NB4 (cell line): Measurements from ENCODE around the gene GABRB2.

Experiments used
- DNase-seq: peaks from one replicate; pipeline ENCODE4 v3.0.0; 2010; ENCODE audit warnings: low read depth
- H3K4me3 ChIP-seq: one replicate; pipeline ENCODE4 v1.5.1; 2011; ENCODE audit warnings: mild to moderate bottlenecking, low read depth, low read length, moderate library complexity
- MYC ChIP-seq: IDR thresholded peaks from 2 replicates; pipeline ENCODE4 v1.6.1; 2011; ENCODE audit warnings: low read depth, low read length
- POLR2A ChIP-seq: IDR thresholded peaks from 2 replicates; pipeline ENCODE4 v1.6.1; 2011; ENCODE audit warnings: mild to moderate bottlenecking; ENCODE audit not compliant: insufficient read length; ENCODE audit errors: extremely low read depth
- TF ChIP-seq, protein P1 (sequence below): IDR thresholded peaks from 2 replicates; pipeline ENCODE4 v1.6.1; 2011; ENCODE audit warnings: low read depth, low read length
- TF ChIP-seq, protein P2 (sequence below): IDR thresholded peaks from one replicate; pipeline ENCODE4 v1.5.1; 2012; ENCODE audit warnings: low read depth, low read length

The GABRB2 gene

DNA sequence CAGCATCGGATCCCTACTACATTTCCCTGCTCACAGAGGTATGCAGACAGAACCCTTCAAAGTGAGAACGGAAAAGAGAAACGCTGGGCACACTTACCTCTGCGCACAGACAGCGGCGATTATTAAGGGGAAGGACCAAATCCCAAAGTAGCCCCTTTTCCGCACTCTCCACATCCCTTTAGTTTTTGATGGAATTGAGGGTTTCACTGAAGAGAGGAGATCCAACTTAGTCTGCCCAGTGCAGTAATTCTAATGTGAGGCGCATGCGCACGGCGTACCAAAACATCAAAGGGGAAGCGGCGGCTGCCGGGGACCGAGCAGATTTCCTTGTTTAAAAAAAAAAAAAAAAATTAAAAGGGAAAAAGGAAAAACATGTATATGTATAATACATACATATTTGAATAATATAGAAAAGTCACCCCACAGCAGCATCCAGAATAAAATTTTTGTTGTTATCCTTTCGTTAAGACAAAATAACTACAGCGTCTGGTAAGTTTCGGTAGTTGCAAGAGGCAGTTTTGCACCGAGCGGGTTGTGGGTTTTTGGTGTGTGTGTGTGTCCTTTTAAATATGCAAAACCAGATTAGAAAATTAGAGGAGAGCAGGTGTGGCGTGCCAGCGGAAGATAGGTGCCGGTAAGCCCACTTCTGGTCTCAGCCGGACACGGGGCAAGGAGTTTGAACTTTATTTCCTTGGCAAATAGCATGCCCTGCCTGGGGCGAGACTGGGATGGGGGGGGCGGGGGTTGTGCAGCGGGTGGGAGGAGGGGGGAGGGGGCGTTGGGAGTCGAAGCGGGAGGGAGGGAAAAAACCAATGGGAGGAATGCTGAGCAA lies at the start of gene GABRB2:
TSS of gene GABRB2 (minus strand) at position 256 of the 832 bp plus-strand sequence. CDS start at position 174, 82 bp downstream.
- TF ChIP-seq POLR2A, result no peak
- TF ChIP-seq, protein P1, sequence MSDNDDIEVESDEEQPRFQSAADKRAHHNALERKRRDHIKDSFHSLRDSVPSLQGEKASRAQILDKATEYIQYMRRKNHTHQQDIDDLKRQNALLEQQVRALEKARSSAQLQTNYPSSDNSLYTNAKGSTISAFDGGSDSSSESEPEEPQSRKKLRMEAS, result no peak
- TF ChIP-seq MYC, result no peak
- TF ChIP-seq, protein P2, sequence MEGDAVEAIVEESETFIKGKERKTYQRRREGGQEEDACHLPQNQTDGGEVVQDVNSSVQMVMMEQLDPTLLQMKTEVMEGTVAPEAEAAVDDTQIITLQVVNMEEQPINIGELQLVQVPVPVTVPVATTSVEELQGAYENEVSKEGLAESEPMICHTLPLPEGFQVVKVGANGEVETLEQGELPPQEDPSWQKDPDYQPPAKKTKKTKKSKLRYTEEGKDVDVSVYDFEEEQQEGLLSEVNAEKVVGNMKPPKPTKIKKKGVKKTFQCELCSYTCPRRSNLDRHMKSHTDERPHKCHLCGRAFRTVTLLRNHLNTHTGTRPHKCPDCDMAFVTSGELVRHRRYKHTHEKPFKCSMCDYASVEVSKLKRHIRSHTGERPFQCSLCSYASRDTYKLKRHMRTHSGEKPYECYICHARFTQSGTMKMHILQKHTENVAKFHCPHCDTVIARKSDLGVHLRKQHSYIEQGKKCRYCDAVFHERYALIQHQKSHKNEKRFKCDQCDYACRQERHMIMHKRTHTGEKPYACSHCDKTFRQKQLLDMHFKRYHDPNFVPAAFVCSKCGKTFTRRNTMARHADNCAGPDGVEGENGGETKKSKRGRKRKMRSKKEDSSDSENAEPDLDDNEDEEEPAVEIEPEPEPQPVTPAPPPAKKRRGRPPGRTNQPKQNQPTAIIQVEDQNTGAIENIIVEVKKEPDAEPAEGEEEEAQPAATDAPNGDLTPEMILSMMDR, result no peak
- DNase-seq, result peak; percentile 51
- peak within 1 kb of the TSS; percentile 67 for H3K4me3 ChIP-seq

DNA sequence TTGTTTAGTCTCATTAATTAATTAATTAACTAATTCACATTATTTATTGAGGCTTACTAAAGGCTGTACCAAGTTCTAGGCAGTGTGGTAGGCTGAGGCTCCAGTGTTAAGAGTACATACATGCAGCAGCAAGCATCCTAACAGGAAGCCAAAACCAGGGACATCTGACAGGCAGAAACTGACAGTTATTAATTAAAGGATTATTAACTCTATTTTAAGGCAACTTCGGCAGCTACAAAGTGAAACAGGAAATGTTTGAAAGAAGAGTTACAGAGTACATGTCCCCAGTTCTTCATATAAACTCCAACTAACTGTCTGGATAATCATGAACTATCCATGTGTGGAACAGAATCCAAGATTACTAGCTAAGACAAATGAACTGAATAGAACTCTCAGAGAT lies 39.3 kb upstream of the GABRB2 start:
- H3K4me3 ChIP-seq, result no peak overlapping the region
- DNase-seq, result no peak
- TF ChIP-seq, protein P2, result no peak
- no peak for TF ChIP-seq POLR2A
- TF ChIP-seq, protein P1, result no peak
- TF ChIP-seq MYC, result no peak

DNA sequence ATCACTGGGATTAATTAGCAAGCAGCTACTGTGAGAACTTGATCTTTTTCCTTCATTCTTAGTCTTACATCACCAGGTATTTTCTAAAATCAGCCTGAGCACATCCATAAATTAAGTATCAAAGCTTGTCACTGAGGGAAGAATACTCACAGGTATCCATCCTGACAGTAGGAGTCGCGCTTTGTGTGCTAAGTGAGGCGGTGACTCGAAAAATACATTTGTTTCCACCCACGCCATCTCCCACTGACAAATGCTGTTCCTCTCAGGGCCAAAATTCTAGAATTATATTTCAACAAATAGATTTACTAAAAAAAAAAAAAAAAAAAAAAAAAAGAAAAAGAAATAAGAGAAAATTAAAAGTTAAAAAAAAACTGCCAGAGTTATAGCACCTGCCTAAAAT lies 34.1 kb upstream of the GABRB2 start:
- DNase-seq, result no peak
- TF ChIP-seq MYC (no peak), POLR2A (no peak)
- TF ChIP-seq, protein P1, result no peak
- TF ChIP-seq, protein P2, result no peak
- no peak overlapping the region for H3K4me3 ChIP-seq

DNA sequence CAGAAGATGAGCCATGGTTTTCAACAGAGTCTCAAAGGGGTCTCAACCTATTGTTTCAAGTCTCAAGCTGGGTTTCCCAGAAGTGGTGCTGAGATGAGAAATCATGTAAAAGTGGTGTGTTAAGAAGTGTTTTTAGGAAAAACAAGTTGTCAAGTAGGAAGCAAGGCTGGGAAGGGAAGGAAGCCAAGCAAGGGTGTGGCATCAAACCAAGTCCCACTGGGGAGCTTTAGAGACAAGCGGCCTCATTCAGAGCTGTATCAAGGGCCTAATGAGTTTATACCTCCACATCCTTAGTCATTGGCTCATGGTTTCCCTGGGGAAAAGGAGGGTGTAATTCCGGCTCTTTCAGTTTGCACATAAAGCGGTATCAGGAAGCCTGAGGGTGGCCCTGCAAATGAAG lies 26.4 kb upstream of the GABRB2 start:
- no peak overlapping the region for H3K4me3 ChIP-seq
- TF ChIP-seq, protein P1, result no peak
- no peak for TF ChIP-seq POLR2A
- TF ChIP-seq, protein P2, result no peak
- TF ChIP-seq MYC, result no peak
- DNase-seq, result no peak

DNA sequence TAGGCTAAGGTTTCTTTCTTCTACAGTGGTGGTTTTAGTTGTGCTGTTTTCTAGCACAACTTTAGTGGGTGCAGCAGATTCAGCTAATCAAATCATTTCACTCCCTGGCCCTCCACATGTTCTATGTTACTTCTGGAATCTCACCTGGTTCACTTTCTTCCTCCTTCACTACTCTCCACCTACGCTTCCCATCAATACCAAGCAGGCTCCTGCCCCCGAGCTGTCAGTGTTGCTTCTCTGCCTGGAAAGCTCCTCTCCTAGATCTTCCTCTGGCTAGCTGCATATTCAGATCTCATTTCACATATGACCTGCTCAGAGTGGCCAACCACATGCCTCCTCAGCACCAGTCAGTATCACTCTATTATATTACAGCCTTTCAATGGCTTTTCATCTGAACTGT lies 19.6 kb upstream of the GABRB2 start:
- DNase-seq, result no peak
- H3K4me3 ChIP-seq, result no peak overlapping the region
- TF ChIP-seq POLR2A, result no peak
- TF ChIP-seq, protein P2, result no peak
- TF ChIP-seq, protein P1, result no peak
- TF ChIP-seq MYC, result no peak

DNA sequence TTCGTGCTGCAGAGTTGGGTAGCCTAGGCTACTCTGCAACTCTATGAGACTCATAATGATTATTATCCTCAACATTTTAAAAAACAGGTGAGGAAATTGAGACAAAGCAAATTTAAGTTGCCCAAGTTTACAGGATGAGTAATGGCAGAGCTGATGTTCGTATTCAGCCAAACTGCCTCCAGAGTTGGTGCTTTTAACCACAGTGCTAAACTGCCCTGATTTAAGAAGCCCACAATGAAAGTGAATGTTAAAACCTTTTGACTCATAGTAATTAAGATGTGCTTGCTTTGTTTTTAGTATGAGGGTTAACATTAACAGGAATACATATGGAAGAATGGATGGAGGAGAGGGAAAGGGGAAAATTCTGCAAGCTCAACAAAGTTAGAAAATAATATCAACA lies 15.9 kb upstream of the GABRB2 start:
- H3K4me3 ChIP-seq, result no peak overlapping the region
- TF ChIP-seq POLR2A (no peak), MYC (no peak)
- TF ChIP-seq, protein P2, result no peak
- TF ChIP-seq, protein P1, result no peak
- no peak for DNase-seq
